ENCODE results near the gene MITF.

The MITF gene

GRCh38 chr3:69729147-69729919, 9.9 kb upstream of the MITF start:
- no peak for DNase-seq

GRCh38 chr3:69731080-69731479, 8.2 kb upstream of the MITF start:
- no peak for DNase-seq

- no peak for DNase-seq
Observed at GRCh38 chr3:69735893-69736292, 3.4 kb upstream of the MITF start.

- no peak for DNase-seq
Observed at GRCh38 chr3:69737392-69737791, 1.9 kb upstream of the MITF start.

GRCh38 chr3:69738315-69738714, 949 bp upstream of the MITF start:
- no peak for DNase-seq

GRCh38 chr3:69738859-69739203, 433 bp upstream of the MITF start:
- DNase-seq = no peak

- DNase-seq = no peak
Observed at GRCh38 chr3:69740103-69741021, 1.1 kb downstream of the MITF start.

- DNase-seq = no peak
Observed at GRCh38 chr3:69741032-69741767, 1.9 kb downstream of the MITF start.

GRCh38 chr3:69742391-69742790, 3.1 kb downstream of the MITF start:
- no peak for DNase-seq

- no peak for DNase-seq
Observed at GRCh38 chr3:69743975-69744906, 5.0 kb downstream of the MITF start.

GRCh38 chr3:69745505-69745904, 6.2 kb downstream of the MITF start:
- DNase-seq = no peak

- no peak for DNase-seq
Observed at GRCh38 chr3:69746119-69746518, 6.9 kb downstream of the MITF start.

- no peak for DNase-seq
Observed at GRCh38 chr3:69747511-69748258, 8.4 kb downstream of the MITF start.

GRCh38 chr3:69748503-69748902, 9.2 kb downstream of the MITF start:
- no peak for DNase-seq

- DNase-seq = no peak
Observed at GRCh38 chr3:69749461-69749860, 10.2 kb downstream of the MITF start.

GRCh38 chr3:69750549-69750948, 11.3 kb downstream of the MITF start:
- no peak for DNase-seq

GRCh38 chr3:69751074-69751476, 11.8 kb downstream of the MITF start:
- DNase-seq = no peak

GRCh38 chr3:69752241-69752640, 13.0 kb downstream of the MITF start:
- no peak for DNase-seq

- no peak for DNase-seq
Observed at GRCh38 chr3:69753179-69753775, 14.0 kb downstream of the MITF start.

GRCh38 chr3:69755795-69756194, 16.5 kb downstream of the MITF start:
- DNase-seq = no peak
